Ammon's horn (tissue), 1 donor: Measurements from ENCODE around the gene TMEM8B.
A peak's percentile ranks its signal among the peaks of the same experiment; 100 is the strongest.
"Not testable (repeated sequence)": the region's sequence is repeated elsewhere in the genome, so short reads cannot be mapped to it uniquely, and the experiment has no call there.

Experiments
- DNase-seq: peaks from one replicate; pipeline ENCODE4 v3.0.0-alpha.2; 2016; ENCODE audit warnings: low spot score

The TMEM8B gene

GRCh38 chr9:35906923-35907699 lies 78.1 kb downstream of the TMEM8B start:
- no peak for DNase-seq

DNA sequence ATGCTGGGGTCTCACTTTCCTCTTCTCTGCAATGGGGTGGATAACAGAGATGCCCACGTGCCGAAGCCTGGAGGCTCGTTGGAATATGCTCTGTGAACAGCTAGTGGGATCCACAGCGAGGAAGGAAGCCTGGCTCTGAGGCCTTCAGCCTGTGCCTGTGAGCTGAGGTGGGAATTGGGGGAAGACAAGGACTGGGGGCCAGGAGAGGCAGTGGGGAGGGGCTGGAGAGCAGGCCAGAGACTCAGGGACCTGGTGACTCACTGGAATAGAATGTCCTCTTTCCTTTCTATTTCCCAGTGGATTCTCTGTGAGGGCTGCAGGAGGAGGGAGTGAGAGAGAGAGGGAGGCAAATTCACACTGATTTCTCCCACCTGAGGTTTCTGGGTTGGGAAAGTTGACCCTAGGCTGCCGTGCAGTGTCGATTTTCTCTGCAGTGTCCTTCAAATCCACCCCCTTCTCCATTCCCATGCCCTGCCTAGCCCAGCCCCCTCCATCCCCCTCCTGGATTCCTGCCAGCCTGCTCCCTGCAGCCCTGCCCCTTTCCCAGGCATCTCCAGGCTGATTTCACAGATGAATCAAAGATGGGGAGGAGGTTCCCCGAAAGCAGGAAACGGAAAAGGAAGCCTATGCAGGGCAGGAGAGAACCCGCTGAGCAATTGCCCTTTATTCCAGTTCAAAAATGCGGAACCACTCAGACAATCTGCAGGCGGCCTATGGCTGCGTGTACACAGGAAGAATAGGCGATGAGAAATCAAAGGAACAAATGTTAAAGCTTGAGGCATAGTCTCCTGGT lies 78.9 kb downstream of the TMEM8B start:
- peak; percentile 43 for DNase-seq

DNA sequence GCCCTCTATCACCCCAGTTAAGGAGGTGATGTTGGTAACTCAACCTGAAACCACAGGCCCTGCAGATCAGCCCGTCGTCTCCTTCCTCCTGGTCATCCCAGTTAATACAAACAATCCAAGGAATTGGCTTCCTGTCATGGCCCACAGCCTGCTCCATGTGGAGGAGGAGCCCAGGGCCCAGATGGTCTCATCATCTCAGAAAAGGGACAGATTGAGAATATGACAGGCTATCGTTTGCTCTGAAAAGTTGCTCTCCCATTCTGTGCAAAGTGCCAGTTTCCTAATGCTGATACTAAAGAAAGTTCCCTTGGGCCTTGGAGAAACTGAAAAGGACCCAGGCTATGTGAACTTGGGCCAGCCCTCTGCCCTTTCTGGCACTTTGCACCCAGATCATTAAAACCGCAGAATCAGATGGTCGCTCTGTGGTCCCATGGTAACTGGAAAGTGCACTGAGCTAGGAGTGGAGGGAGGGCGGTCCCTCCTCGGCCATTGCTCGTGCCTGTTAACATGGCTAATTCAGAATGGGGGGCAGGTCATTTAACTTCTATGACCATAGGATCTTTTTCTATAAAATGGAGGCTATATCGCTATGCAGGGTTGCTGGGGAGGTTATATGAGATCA lies 79.6 kb downstream of the TMEM8B start:
- DNase-seq: no peak

- DNase-seq: no peak
Observed at GRCh38 chr9:35909274-35909673, 80.2 kb downstream of the TMEM8B start, which contains the start of gene SPAAR. TSS of gene SPAAR (plus strand) at chr9:35909490. CDS start at chr9:35910464, 974 bp downstream.

GRCh38 chr9:35909687-35910612 lies 80.9 kb downstream of the TMEM8B start:
- DNase-seq: no peak

GRCh38 chr9:35910613-35911359 lies 81.8 kb downstream of the TMEM8B start:
- no peak for DNase-seq

DNA sequence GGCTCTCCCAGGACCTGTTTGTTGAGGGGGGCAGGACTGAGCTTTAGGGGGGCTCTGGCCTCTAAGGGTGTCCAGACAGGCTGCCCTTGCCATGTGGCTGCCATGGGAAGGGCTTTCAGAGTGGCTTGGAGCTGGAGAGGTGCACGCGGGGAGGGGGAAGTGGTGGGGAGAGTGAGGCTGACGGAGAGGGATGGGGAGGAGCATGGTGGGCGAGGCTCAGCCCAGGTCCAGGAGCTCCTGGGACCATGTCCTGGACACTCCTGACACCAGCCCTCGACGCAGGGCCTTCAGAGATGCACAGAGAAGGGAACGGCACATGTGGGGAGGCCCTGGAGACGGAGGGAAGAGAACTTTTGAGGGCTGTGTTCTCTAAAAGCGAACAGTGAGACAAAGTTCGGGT lies 82.7 kb downstream of the TMEM8B start:
- DNase-seq: no peak

DNA sequence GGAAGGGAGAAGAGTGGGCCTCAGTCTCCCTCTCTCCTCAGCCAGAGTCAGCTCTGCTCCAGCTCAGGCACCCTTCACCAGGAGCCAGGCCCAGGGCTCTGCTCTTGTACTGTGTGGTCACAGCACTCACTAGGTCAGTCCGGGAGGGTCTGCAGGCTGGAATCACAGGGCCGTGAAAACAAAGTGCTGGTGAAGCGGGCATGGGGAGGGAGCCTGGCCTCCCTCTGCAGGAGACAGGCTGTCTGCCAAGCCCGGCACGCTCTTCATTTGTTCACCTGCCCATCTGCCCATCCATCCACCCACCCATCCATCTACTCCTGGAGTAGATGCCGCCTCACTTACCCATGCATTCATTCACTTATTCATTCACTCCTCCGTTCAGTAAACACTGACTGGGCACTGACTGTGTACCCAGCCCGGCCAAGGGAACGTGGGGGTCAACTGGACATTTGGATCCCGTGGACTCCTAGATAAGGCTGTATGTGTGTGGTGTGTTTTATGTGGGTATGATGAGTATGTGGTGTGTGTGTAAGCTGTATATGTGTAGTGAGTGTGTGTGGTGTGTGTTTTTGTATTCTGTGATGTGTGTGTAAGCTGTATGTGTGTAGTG lies 83.9 kb downstream of the TMEM8B start:
- DNase-seq: no peak

DNA sequence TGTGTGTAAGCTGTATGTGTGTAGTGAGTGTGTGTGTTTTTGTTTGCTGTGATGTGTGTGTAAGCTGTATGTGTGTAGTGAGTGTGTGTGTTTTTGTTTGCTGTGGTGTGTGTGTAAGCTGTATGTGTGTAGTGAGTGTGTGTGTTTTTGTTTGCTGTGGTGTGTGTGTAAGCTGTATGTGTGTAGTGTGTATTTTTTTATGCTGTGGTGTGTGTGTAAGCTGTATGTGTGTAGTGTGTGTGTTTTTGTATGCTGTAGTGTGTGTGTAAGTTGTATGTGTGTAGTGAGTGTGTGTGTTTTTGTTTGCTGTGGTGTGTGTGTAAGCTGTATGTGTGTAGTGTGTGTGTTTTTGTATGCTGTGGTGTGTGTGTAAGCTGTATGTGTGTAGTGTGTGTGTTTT lies 84.4 kb downstream of the TMEM8B start:
- not testable (repeated sequence) for DNase-seq

DNA sequence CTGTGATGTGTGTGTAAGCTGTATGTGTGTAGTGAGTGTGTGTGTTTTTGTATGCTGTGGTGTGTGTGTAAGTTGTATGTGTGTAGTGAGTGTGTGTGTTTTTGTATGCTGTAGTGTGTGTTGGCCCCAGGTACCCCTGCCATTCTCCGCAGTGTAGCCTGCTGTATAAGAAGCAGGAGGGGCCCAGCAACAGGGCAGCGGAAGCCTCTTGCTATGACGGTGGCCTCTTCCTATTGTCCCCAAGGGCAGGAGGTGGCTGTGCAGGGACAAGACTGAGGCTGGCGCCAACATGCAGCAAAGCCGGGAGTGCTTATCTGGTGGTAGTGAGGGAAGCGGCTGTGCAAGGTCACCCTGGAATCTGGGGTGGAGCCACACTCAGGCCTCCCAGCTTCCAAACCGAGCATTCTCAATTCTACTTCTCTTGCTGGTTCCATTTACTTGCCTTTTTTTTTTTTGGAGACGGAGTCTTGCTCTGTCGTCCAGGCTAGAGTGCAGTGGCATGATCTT lies 85.3 kb downstream of the TMEM8B start:
- DNase-seq: no peak
